Right ventricle myocardium superior (tissue), 1 donor: ENCODE measurements around the gene EIF1. TPM values are rescaled to one million over a fixed set of nuclear protein-coding genes. Genes with fewer than 3 reads are reported as not detected.
"Not testable (repeated sequence)": the region's sequence is repeated elsewhere in the genome, so short reads cannot be mapped to it uniquely, and the experiment has no call there.

Source experiments
- ATAC-seq: fragments of 200-7000 bp; cut with Tn5 transposase; one replicate; pipeline ENCODE4 v1.9.1; 2020; ENCODE audit warnings: mild to moderate bottlenecking; ENCODE audit not compliant: poor library complexity
- DNase-seq: peaks from one replicate; pipeline ENCODE4 v3.0.0-alpha.2; 2020
- intact Hi-C: fragments of 100-400 bp; cut with DNase I; formaldehyde crosslinking; loops from one replicate; pipeline ENCODE4 v1.11.2; 2022
- total RNA-seq: library from RNA; stranded (reverse); fragmentation: NEBNext Ultra II Directional; extraction: Animal tissue kit (Norgen Biotek cat#: 25700); gene quantifications from one replicate; pipeline ENCODE4 v1.2.1, GENCODE V29; 2021
- donor health status: DM: no; HTN: yes; CAD: no; lungs with severe emphysema.

The EIF1 gene
- total RNA-seq, 1 donor from 2014 or later = 1,143 TPM

DNA sequence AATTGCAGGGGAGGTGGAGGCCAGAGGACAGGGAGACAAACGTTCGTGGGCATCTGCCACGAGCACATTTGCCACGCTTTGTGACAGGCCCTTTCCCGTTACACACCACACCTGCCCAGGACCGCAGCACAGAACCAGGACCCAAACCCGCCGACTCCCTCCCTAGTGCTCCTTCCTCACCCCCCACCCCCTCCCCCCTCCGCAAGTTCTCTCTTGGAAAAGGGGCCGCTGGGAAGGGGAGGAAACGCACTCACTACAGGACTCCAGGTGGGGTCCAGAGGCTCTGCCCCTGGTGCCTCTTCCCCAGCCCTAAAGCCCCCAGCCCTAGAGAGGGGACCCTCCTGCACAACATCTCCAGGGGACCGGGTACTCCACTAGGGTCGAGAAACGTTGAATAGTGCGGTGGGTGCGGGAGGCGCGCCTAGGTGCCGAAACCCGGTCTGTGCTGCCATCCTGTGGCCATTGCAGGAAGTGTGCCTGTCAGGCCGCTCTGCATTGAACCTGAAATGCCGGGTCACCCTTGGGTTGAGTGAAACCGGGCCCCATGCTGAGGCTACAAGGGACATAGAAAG, 21.9 kb upstream of the EIF1 start:
- ATAC-seq (peak; percentile 91), DNase-seq (peak; percentile 92)
- intact Hi-C loops = no loop called here

DNA sequence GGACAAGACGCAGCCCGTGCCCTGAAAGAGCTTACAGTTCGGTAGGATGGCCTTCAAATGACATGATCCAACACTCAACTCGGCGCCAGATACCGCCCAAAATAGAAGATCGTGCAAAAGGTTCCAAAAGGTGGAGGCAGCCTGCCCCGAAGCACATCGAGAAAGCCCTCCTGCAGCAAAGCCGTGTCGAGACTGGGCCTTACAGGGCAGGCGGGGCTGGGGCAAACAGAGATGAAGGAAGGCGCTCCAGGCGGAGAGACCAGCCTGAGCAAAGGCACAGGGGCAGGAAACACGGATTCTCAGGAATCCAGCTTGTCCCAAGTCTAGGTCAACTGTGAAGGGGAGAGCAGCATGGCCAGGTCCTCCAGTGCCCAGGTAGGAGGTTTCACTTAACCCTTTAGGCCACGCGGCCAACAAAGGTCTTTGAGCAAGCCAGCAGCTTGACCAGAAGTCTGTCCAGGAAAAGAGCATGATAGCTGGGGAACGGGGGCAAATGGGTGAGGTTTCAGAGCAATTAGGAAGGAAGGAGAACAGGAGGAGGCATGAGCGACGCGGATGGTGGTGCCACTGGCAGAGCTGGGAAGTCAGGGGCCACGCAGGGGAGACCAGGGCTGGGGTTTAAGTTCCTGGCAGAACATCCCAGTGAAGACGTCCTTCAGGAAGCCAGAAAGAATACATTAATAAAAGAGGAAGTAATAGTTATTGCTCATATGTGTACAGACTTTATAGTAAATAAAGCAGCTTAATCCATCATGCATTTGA, 21.2 kb upstream of the EIF1 start:
- intact Hi-C loops = no loop called here
- ATAC-seq (no peak), DNase-seq (peak; percentile 48)

DNA sequence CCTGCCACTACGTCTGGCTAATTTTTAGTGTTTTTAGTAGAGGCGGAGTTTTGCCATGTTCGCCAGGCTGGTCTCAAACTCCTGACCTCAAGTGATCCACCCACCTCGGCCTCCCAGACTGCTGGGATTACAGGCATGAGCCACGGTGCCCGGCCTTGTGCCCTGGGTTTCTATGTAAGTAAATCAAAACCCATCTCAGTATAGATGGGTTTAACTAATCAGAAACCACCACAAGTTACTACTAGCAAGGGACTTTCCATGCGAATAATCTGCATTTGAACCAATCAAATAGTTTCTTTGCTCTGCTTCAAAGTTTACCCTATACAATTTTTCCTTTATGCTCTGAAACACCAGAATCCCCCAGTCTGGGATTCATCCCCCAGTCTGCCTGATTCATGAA, 16.5 kb upstream of the EIF1 start:
- no peak for DNase-seq
- ATAC-seq = no peak
- intact Hi-C loops = no loop called here

DNA sequence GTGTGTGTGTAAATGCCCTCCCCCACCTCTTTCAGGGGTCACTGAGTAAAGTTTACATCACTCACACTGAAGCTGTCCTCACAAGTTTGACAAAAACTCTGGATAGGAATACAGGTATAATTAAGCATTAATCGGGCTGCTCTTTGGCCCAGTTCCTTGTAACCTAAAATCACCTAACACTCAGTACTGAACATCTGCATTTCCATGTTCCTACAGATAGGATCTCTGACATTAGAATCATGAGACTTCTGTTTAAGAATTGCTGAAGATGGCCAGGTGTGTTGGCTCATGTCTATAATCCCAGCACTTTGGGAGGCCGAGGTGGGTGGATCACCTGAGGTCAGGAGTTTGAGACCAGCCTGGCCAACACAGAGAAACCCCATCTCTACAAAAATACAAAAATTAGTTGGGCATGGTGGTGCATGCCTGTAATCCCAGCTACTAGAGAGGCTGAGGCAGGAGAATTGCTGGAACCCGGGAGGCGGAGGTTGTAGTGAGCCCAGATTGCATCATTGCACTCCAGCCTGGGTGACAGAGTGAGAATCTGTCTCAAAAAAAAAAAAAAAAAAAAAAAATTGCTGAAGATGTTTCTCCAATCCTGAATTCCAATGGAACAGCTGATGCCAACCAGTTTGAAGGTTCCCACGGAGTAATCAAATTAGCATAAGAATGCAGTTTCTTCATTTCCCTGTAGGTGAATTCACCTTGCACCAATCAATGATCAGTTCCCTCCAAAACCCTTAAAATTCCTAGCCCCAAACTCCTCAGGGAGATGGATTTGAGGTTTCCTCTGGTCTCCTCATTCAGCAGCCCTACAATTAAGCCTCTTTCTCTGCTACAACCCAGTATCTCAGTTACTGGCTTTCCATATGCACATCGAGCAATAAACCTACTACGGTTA, 13.3 kb upstream of the EIF1 start:
- ATAC-seq, DNase-seq, intact Hi-C loops: not testable (repeated sequence)

DNA sequence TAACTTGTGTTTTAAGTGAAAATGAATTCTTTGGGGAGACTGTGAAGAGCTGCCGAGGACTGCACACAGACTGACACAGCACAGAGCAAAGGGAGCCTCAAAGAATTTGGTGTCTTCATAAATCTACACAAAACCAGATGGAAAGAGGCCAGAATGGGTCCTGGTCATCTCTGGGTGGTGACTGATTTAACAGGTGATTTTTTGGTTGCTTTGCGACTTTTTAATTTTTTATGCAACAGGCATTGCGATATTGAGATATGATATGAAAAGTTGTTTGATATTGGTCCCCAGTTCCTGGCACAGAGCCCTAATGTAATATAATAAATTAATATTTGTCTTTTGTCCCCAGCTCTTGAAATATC, 12.6 kb upstream of the EIF1 start:
- no peak for ATAC-seq
- intact Hi-C loops = no loop called here
- DNase-seq = no peak

DNA sequence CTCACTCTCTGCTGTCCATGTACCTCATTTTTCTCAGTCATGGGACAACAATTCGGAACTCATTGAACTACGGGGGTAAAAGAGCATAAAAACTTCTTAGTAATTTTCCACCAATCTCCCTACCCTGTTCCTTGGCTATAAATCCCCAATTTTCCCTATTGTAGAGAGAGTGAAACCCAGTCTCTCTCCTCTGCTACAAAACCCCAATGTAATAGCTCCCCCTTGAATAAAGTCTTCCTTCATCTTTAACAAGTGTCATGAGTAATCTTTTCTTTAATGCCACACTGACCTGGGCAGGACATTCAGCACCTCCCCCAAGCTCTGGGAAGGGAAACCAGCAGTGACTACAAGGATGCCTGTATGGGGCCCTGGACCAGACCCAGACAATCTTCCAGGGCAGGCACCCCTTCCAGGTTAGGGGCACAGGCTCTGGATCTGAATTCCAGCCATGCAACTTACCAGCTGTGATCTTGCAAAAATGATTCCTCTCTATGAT, 10.2 kb upstream of the EIF1 start:
- intact Hi-C loops = no loop called here
- DNase-seq = no peak
- ATAC-seq = peak; percentile 14

DNA sequence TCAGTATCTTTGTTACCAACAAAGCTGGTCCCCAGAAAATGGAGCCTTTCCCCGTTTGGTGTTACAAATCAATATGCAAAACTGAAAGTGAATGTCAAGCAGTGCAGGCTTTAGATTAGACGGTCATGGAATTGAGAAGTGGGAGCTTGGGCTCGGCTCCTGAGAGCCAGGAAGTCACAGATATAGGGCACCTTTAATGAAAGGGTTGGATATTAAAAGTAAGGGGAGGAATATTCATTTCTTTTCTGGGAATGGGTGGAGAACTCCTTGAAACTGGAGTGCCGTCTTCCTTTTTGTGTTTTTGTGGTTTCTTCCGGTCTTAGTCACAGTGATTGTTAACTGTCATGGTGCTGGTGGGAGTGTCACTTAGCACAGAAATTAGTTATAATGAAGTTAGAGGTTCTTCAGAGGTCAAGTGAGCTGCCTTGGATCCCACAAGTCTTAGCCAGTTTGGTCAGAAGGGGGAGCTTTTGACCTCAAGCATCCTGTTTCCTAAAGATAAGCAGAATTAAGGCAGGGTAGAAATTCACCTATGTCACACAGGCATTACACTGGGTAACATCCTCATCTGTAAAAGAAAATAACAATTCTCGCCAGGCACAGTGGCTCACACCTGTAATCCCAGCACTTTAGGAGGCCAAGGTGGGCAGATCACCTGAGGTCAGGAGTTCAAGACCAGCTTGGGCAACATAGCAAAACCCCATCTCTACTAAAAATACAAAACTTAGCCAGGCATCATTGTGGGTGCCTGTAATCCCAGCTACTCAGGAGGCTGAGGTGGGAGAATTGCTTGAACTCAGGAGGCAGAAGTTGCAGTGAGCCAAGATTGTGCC, 9.6 kb upstream of the EIF1 start:
- DNase-seq (no peak), ATAC-seq (peak; percentile 59)
- intact Hi-C loops = no loop called here

DNA sequence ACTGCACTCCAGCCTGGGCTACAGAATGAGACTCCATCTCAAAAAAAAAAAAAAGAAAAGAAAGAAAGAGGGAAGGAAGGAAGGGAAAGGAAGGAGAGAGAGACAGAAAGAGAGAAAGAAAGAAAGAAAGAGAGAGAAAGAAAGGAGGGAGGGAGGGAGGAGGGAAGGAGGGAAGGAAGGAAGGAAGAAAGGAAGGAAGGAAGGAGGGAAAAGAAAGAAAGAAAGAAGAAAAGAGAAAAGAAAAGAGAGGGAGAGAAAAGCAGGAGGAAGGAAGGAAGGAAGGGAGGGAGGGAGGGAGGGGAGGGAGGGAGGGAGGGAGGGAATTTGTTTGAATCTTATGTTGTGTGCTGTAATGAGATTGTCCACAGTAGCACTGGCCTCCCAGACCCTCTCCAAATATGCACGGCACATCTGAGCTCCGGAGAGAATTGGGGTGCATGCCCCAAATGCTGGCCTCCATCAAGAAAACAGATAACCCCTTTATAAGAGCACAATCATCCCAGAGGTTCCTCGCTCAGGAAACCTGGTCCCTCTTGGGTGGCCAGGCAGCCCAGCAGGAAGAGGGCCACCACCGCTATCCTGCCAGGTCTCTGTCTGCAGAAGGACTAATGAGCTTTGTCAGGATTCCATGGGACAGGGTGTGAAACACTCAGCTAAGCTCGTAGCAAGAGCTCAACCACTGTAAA, 8.8 kb upstream of the EIF1 start:
- intact Hi-C loops = no loop called here
- ATAC-seq = no peak
- DNase-seq = no peak

DNA sequence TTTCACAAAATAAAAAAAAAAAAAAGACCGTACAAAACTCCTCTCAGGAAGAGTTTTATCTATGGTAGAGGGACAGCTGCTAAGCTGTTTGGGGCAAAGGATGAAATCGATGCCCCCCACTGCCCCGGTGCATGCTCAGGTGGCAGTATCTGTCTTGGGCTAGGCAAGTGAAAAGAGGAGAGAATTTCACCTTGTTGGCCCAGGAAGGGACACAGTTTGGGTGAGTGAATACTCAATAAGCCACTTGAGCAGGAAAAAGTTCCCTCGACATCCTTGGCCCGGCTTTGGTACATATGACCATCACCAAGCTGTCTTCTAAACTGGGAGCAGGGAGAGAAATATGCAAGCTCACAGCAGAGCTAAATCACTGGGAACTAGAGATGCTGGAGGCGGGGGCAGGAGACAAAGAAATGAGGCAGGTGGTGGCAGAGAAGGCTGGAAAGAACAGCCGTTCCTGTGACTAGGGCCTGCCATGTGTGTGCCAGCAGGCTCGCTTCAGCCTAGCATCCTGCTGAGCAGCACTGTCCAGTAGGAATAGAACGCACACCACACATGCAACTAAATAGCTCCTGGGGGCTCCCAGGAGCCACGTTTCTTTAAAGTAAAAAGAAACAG, 8.2 kb upstream of the EIF1 start:
- intact Hi-C loops = no loop called here
- ATAC-seq (no peak), DNase-seq (no peak)

DNA sequence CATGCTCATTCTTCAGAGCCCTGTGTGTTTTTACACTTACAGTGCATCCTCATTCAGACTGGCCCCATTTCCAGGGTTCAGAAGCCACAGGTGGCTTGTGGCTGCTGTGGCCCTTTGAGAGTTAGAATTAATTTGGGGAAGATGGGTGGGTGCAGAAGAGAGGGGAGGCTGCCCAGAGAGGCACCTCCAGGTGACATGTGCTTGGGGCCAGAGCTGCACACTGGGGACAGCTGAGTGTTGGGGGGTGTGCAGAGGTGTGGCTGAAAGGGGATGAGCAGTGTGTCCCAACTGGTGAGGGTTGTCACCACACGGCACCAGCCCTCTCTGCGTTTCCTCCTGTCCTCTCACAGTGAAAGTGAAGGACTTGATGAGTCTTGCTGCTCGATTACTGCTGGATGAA, 6.9 kb upstream of the EIF1 start:
- intact Hi-C loops = no loop called here
- DNase-seq (no peak), ATAC-seq (no peak)

DNA sequence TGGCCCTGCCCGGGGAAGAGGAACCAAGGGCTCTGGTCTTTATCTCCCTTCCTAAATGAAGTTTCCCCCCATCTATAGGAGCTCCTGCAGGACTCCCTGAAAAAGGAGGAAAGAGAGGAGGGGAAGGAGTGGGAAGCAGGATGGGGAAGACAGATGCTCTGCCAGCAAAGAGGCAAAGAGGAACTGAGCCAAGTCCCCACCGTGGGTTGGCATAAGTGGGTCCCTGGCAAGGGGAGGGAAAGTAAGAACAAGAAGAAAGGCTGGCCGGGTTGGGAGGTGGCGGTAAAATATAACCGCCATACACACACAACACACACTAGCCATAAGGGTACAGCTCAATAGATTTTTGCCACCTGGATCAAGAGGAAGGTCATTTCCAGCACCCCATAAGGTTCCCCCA, 6.1 kb upstream of the EIF1 start:
- intact Hi-C loops = no loop called here

DNA sequence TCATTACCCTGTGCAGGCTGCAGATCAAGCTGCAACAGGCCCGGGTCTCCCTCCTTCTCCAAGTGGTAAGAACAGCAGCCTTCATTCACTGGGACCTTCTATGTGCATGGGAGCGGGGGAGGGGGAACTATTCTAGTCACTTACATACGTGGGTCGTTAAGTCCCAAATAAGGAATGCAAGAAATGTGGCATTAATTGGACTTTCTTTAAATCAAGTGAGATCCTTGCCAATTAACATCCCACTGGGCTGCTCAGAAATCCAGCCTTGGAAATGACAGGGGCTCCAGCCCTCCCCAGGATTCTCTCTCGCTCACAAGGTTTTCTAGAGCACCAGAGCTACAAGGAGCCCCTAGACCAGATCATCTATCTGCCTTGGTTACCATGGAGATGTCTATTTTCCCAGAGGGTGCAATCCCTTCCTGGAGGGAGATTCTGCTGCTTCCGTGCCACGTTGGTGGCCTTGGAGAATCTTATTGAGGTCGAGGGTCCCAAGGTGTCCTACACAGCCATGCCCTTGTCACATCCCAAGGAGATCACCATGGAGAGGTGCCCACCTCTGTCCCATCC, 5.2 kb upstream of the EIF1 start:
- intact Hi-C loops = no loop called here
- ATAC-seq (no peak), DNase-seq (no peak)

More for the DNA sequence above, 6.1 kb upstream of the EIF1 start:
- DNase-seq = no peak
- ATAC-seq = no peak

DNA sequence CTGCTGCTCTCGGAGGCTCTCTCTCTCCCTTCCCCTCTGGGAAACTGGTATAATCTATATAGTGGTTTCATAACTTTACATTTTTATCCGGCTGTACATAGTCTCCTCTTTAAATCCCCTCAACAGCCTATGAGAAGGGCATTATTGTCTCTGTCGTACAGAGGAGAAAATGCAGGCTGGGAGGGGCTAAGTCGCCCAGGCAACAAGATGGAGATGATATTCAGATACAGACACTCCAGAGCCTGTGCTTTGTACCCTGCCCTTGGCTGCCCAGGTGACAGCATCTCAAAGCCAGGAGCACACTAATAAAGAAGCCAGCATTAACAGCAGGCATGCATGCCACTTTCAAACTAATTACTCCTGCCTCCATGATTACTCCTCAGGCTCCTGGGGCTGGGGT, 4.7 kb upstream of the EIF1 start:
- DNase-seq = no peak
- ATAC-seq = no peak
- intact Hi-C loops = no loop called here

DNA sequence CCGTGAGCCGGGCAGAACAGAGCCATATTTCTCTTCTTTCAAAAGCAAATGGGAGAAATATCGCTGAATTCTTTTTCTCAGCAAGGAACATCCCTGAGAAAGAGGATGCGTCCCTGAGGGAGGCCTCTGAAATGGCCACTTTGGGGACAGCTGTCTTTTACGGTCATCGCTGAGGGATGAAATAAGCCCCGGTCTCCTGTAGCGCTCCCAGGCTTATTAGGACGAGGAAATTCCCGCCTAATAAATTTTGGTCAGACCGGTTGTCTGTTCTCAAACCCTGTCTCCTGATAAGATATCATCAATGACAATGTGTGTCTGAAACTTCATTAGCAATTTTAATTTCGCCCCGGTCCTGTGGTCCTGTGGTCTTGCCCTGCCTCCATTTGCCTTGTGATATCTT, 2.9 kb upstream of the EIF1 start:
- DNase-seq, intact Hi-C loops, ATAC-seq: not testable (repeated sequence)

DNA sequence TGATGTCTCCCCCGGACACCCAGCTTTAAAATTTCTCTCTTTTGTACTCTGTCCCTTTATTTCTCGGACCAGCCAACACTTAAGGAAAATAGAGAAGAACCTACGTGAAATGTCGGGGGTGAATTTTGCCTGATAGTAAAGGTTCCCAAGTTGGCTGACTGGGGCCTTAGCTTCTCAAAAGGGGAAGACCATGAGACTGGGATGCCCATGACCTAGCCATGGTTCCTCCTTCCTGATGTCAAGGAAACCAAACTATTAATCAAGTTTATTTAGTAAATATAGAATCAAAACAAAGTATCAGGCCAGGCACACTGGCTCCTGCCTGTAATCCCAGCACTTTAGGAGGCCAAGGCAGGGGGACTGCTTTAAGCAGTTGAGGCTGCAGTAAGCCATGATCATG, 2.4 kb upstream of the EIF1 start:
- ATAC-seq (no peak), DNase-seq (no peak)
- intact Hi-C loops = no loop called here

DNA sequence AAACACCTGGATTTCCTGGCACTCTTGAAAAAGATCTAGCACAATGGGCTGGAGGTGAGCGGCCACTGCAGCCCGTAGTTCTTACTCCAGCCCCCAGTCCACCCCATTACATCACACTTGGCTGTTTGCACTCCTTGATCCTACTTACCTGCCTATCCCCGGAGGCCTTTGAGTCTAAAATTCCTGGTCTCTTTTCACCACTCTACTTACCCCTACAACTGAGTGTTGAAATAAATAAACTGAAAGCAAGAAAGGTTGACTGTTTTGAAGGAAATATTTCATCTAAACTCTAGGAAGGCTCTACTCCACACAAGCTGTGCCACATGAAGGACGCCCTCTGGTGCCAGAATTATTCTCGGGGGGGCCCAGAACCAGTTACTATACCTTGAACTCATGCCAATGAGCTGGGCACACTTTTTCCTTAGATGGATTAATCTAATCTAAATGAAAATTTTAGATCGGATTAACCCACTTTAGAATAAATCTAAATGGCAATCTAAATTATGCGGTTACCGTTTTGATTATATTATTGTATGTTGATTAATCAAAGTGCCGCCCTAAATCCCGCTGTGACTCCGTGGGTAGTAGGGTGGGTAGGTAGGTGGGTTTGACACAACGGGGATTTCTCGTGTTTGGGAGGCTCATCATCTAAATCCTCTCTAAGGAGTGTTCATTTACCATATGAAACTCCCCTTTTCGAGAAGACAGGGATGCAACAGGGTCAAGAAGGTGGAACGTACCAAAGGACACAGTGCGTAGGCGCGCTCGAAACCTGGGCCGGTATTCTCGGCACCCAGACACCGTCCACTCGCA, 651 bp upstream of the EIF1 start:
- DNase-seq (peak; percentile 64), ATAC-seq (no peak)
- intact Hi-C loops = no loop called here
